Prostate gland (tissue), 2 donors: ENCODE results near the gene ATF7IP.

ENCODE experiments used
- POLR2A ChIP-seq: fragments of 450-650 bp; IDR thresholded peaks from one replicate; pipeline ENCODE4 v1.6.1; 2016; ENCODE audit warnings: antibody characterized with exemption, mild to moderate bottlenecking
- POLR2AphosphoS5 ChIP-seq: sonication (generic); formaldehyde crosslinking; IDR thresholded peaks from one replicate; pipeline ENCODE4 v1.6.1; 2017; ENCODE audit warnings: antibody characterized with exemption
- TF ChIP-seq, protein P1 (sequence below), 4 experiments: fragments of 200-600 bp in 2 of 4; fragments of 450-650 bp in 2 of 4; sonication (generic) in 2 of 4; IDR thresholded peaks; 1 replicate in 3 of 4; 2 replicates in 1 of 4; pipeline ENCODE4 v1.5.1; 2016 to 2019; ENCODE audit warnings: antibody characterized with exemption in 4 of 4, mild to moderate bottlenecking in 2 of 4, moderate library complexity in 2 of 4

DNA sequence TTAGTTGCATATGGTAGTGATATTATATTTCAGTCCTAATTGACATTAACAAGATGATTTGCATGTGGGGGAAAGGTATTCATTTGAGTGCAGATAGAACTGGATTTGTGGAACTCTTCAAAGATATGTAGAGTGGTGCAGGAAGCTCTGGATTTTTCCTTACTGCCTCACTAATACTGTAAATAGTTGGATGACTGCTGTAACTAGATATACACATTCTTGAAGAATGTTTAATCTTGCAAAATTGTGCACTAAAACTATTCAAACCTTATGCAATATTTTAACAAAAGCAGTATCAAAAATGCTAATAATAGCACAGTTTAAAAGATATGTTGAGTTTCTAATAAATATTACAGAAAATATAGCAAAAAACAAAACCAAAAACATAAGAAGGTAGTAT, 43.1 kb upstream of the ATF7IP start:
- TF ChIP-seq POLR2A (no peak), POLR2AphosphoS5 (no peak)
- TF ChIP-seq, protein P1, sequence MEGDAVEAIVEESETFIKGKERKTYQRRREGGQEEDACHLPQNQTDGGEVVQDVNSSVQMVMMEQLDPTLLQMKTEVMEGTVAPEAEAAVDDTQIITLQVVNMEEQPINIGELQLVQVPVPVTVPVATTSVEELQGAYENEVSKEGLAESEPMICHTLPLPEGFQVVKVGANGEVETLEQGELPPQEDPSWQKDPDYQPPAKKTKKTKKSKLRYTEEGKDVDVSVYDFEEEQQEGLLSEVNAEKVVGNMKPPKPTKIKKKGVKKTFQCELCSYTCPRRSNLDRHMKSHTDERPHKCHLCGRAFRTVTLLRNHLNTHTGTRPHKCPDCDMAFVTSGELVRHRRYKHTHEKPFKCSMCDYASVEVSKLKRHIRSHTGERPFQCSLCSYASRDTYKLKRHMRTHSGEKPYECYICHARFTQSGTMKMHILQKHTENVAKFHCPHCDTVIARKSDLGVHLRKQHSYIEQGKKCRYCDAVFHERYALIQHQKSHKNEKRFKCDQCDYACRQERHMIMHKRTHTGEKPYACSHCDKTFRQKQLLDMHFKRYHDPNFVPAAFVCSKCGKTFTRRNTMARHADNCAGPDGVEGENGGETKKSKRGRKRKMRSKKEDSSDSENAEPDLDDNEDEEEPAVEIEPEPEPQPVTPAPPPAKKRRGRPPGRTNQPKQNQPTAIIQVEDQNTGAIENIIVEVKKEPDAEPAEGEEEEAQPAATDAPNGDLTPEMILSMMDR (IDR thresholded peaks at IDR 0.05): no peak
